ENCODE measurements around the gene LSM4.

LSM4 gene

DNA sequence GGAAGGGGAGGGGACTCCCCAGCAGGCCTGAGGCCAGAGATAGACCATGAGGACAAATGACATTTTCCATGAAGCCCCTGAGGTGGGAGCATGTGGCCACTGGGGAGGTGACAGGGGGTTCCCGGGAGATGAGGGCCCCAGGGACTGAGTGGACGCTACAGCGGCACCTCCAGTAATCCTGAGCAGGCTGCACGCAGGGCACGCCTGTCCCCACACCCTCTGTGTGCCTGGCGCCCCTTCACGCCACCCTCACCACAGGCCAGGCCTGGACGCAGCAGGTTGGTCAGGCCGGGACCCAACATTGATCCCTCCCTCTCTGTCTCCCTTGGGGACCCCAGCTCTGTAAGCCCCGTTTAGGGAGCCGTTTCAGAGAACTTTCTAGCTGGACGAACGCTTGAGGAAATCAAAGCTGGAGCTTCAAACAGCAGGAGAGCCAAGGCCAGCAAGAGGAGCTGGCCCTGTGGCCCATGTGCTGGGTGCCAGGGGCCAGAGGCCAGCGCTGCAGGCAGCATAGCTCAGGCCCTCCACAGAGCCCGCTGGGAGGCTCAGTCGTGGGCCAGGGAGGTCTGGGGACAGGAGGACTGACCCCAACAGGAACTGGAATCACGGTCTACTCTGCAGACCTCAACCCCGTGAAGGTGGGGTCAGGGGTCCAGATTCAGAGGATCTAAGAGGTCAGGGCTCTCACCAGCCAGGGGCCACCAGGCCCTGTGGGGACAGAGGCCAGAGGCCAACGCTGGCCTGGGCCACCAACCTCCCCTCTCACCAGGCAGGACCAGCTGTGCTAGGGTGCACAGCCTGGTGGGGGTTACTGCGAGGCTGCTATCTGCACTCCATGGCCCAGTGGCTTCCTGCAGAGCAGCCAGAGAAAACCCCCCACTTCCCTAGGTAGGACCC, 14.6 kb downstream of the LSM4 start:
- Histone ChIP-seq H3K4me2 (ENCODE audit: low read length) (no peak overlapping the region), H4K12ac (ENCODE audit: low read depth, low read length) (no peak overlapping the region), H3K18ac (ENCODE audit: low read length) (no peak overlapping the region), H3K36me3 (ENCODE audit: control insufficient read depth in 1 of 2, insufficient read depth in 2 of 2, low read length in 2 of 2) (peaks cover 72 to 74% of the 10 kb centered on the region in 2 experiments), H3K4me3 (ENCODE audit: low read depth, low read length) (no peak overlapping the region), H3K23ac (ENCODE audit: low read length) (no peak overlapping the region), H3K9ac (ENCODE audit: low read length) (no peak overlapping the region), H3K27ac (ENCODE audit: low read depth, low read length) (no peak overlapping the region), H3K4ac (ENCODE audit: low read depth, low read length) (no peak overlapping the region), H4K8ac (ENCODE audit: low read depth, low read length) (no peak overlapping the region), H2BK12ac (ENCODE audit: low read length) (no peak overlapping the region), H3K79me1 (ENCODE audit: low read length) (peaks cover 18% of the 10 kb centered on the region), H3K14ac (ENCODE audit: low read length) (no peak overlapping the region), H2BK5ac (ENCODE audit: low read depth, low read length, poor library complexity) (no peak overlapping the region), H3K27me3 (ENCODE audit: insufficient read depth, low read length) (no peaks in the 10 kb centered on the region), H3K4me1 (ENCODE audit: control insufficient read depth in 1 of 2, insufficient read depth in 2 of 2, low read length in 2 of 2) (peaks cover 13 to 15% of the 10 kb centered on the region in 2 experiments), H2BK120ac (ENCODE audit: insufficient read depth, low read length, poor library complexity) (no peak overlapping the region), H4K91ac (ENCODE audit: low read depth, low read length) (no peak overlapping the region), H2AK5ac (ENCODE audit: low read length) (no peak overlapping the region), H2AFZ (ENCODE audit: insufficient read depth, low read length, poor library complexity) (no peak overlapping the region), H3K79me2 (ENCODE audit: control insufficient read depth, insufficient read depth, low read length, poor library complexity) (peaks cover 4% of the 10 kb centered on the region), H3K9me3 (ENCODE audit: insufficient read depth, low read depth, low read length) (peaks cover 2% of the 10 kb centered on the region)
- WGBS (ENCODE audit: extremely low coverage, insufficient coverage, insufficient read length) = no CpG with 5 or more reads among the region's 20 CpGs
- no peak for DNase-seq

DNA sequence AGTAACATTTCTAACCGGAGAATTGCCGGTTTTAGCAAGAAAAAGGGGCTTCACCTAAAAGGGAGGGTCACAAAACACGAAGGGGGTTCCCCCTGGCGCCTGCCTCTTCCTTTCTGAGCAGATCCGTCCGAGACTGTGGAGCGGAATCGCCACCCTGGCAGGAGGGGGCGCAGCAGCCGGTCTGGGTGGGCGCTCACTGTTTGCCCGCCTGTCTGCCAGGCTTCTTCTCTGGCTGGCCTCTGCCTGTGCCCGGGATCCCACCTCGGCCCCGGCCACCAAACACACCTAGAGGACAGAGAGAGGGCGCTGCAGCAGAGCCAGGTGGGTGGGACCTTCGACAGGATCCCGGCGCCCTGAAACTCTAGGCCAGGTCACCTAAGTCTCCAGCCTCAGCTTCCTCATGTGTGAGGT, 15.6 kb downstream of the LSM4 start:
- Histone ChIP-seq H3K18ac (ENCODE audit: low read length) (no peak overlapping the region), H3K9ac (ENCODE audit: low read length) (no peak overlapping the region), H3K27me3 (ENCODE audit: insufficient read depth, low read length) (no peaks in the 10 kb centered on the region), H4K91ac (ENCODE audit: low read depth, low read length) (no peak overlapping the region), H2AFZ (ENCODE audit: insufficient read depth, low read length, poor library complexity) (no peak overlapping the region), H3K4me2 (ENCODE audit: low read length) (no peak overlapping the region), H3K79me1 (ENCODE audit: low read length) (peaks cover 22% of the 10 kb centered on the region), H2BK5ac (ENCODE audit: low read depth, low read length, poor library complexity) (no peak overlapping the region), H3K23ac (ENCODE audit: low read length) (no peak overlapping the region), H4K8ac (ENCODE audit: low read depth, low read length) (no peak overlapping the region), H2BK120ac (ENCODE audit: insufficient read depth, low read length, poor library complexity) (no peak overlapping the region), H2BK12ac (ENCODE audit: low read length) (no peak overlapping the region), H3K9me3 (ENCODE audit: insufficient read depth, low read depth, low read length) (peaks cover 2% of the 10 kb centered on the region), H3K14ac (ENCODE audit: low read length) (no peak overlapping the region), H3K4me3 (ENCODE audit: low read depth, low read length) (no peak overlapping the region), H3K36me3 (ENCODE audit: control insufficient read depth in 1 of 2, insufficient read depth in 2 of 2, low read length in 2 of 2) (peaks cover 63 to 64% of the 10 kb centered on the region in 2 experiments), H3K4ac (ENCODE audit: low read depth, low read length) (no peak overlapping the region), H3K4me1 (ENCODE audit: control insufficient read depth in 1 of 2, insufficient read depth in 2 of 2, low read length in 2 of 2) (peaks cover 14 to 15% of the 10 kb centered on the region in 2 experiments), H3K79me2 (ENCODE audit: control insufficient read depth, insufficient read depth, low read length, poor library complexity) (peaks cover 4% of the 10 kb centered on the region), H4K12ac (ENCODE audit: low read depth, low read length) (no peak overlapping the region), H2AK5ac (ENCODE audit: low read length) (no peak overlapping the region), H3K27ac (ENCODE audit: low read depth, low read length) (no peak overlapping the region)
- DNase-seq = no peak
- WGBS (ENCODE audit: extremely low coverage, insufficient coverage, insufficient read length) = no CpG with 5 or more reads among the region's 19 CpGs

DNA sequence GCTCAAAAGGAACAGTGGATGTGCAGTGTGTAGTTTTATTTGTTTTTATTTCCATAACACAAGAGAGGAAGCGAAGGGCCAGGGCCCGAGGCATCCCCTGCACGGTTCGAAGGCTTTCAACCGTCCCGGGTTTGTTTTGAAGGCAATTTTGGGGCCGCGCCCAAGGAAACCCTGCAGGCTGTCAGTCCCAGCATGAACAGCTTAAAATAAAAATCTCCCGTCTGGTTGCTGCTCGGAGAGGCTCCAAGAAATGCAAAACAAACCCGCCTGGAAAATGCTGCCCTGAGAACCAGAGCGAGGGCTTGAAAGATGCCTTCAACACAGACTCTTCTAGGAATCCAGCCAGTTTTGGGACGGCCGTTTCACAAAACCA, 16.0 kb downstream of the LSM4 start:
- Histone ChIP-seq H3K23ac (ENCODE audit: low read length) (no peak overlapping the region), H4K91ac (ENCODE audit: low read depth, low read length) (no peak overlapping the region), H3K18ac (ENCODE audit: low read length) (no peak overlapping the region), H3K79me2 (ENCODE audit: control insufficient read depth, insufficient read depth, low read length, poor library complexity) (peaks cover 4% of the 10 kb centered on the region), H3K36me3 (ENCODE audit: control insufficient read depth in 1 of 2, insufficient read depth in 2 of 2, low read length in 2 of 2) (peaks cover 59 to 60% of the 10 kb centered on the region in 2 experiments), H3K27ac (ENCODE audit: low read depth, low read length) (no peak overlapping the region), H2BK5ac (ENCODE audit: low read depth, low read length, poor library complexity) (no peak overlapping the region), H2AK5ac (ENCODE audit: low read length) (no peak overlapping the region), H3K4me2 (ENCODE audit: low read length) (no peak overlapping the region), H4K8ac (ENCODE audit: low read depth, low read length) (no peak overlapping the region), H3K4me3 (ENCODE audit: low read depth, low read length) (no peak overlapping the region), H3K14ac (ENCODE audit: low read length) (no peak overlapping the region), H3K79me1 (ENCODE audit: low read length) (peaks cover 22% of the 10 kb centered on the region), H2BK12ac (ENCODE audit: low read length) (no peak overlapping the region), H3K4me1 (ENCODE audit: control insufficient read depth in 1 of 2, insufficient read depth in 2 of 2, low read length in 2 of 2) (peaks cover 14 to 15% of the 10 kb centered on the region in 2 experiments), H2BK120ac (ENCODE audit: insufficient read depth, low read length, poor library complexity) (no peak overlapping the region), H3K27me3 (ENCODE audit: insufficient read depth, low read length) (no peaks in the 10 kb centered on the region), H2AFZ (ENCODE audit: insufficient read depth, low read length, poor library complexity) (no peak overlapping the region), H3K9ac (ENCODE audit: low read length) (no peak overlapping the region), H4K12ac (ENCODE audit: low read depth, low read length) (no peak overlapping the region), H3K4ac (ENCODE audit: low read depth, low read length) (no peak overlapping the region), H3K9me3 (ENCODE audit: insufficient read depth, low read depth, low read length) (peaks cover 2% of the 10 kb centered on the region)
- WGBS (ENCODE audit: extremely low coverage, insufficient coverage, insufficient read length) = no CpG with 5 or more reads among the region's 14 CpGs
- no peak for DNase-seq

DNA sequence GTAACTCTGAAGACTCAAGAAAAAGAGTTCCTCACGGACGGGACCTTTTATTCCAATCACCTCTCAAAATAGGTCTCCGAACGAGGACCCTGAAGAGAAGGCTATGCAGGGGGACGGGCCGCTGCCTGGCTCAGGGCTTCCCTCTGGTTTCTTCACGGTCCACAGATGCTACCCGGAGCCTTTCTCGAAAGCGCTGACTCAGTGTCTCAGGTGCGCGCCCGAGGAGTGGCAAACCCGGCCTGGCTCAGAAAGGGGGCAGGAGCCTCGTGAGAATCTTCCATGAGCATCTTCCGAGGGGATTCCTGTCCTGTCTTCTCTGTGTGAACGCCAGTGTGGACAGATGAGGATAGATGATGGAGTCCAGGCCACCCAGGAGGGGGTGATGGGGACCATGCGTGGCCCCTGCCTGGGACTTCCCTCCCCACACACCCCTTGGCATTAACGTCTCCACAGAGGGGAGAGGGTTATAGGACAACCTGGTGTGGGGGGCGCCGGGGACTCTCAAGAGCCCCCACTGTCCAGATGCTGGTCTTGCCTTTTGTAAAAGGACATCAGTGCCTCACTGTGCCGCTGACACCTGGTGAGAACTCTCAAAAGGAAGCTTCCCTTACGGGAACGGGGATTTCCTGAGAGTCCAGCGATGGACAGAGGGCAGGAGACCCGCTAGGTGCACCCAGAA, 16.5 kb downstream of the LSM4 start:
- no peak overlapping the region for H2BK120ac ChIP-seq (ENCODE audit: insufficient read depth, low read length, poor library complexity)
- no peaks in the 10 kb centered on the region for H3K27me3 ChIP-seq (ENCODE audit: insufficient read depth, low read length)
- H3K27ac ChIP-seq (ENCODE audit: low read depth, low read length) = no peak overlapping the region
- H3K4me2 ChIP-seq (ENCODE audit: low read length) = no peak overlapping the region
- no peak overlapping the region for H3K4me3 ChIP-seq (ENCODE audit: low read depth, low read length)
- peaks cover 54 to 55% of the 10 kb centered on the region in 2 experiments for H3K36me3 ChIP-seq (ENCODE audit: control insufficient read depth in 1 of 2, insufficient read depth in 2 of 2, low read length in 2 of 2)
- H3K4me1 ChIP-seq (ENCODE audit: control insufficient read depth in 1 of 2, insufficient read depth in 2 of 2, low read length in 2 of 2) = peaks cover 16 to 19% of the 10 kb centered on the region in 2 experiments
- H3K9me3 ChIP-seq (ENCODE audit: insufficient read depth, low read depth, low read length) = peaks cover 2% of the 10 kb centered on the region
- H3K18ac ChIP-seq (ENCODE audit: low read length) = no peak overlapping the region
- no peak overlapping the region for H2BK12ac ChIP-seq (ENCODE audit: low read length)
- no peak overlapping the region for H4K91ac ChIP-seq (ENCODE audit: low read depth, low read length)
- no peak overlapping the region for H3K14ac ChIP-seq (ENCODE audit: low read length)
- no peak overlapping the region for H2AK5ac ChIP-seq (ENCODE audit: low read length)
- H3K23ac ChIP-seq (ENCODE audit: low read length) = no peak overlapping the region
- no CpG with 5 or more reads among the region's 26 CpGs for WGBS (ENCODE audit: extremely low coverage, insufficient coverage, insufficient read length)
- DNase-seq = no peak
- peaks cover 4% of the 10 kb centered on the region for H3K79me2 ChIP-seq (ENCODE audit: control insufficient read depth, insufficient read depth, low read length, poor library complexity)
- no peak overlapping the region for H4K8ac ChIP-seq (ENCODE audit: low read depth, low read length)
- no peak overlapping the region for H3K9ac ChIP-seq (ENCODE audit: low read length)
- H2BK5ac ChIP-seq (ENCODE audit: low read depth, low read length, poor library complexity) = no peak overlapping the region
- no peak overlapping the region for H2AFZ ChIP-seq (ENCODE audit: insufficient read depth, low read length, poor library complexity)
- peaks cover 25% of the 10 kb centered on the region for H3K79me1 ChIP-seq (ENCODE audit: low read length)
- no peak overlapping the region for H4K12ac ChIP-seq (ENCODE audit: low read depth, low read length)
- H3K4ac ChIP-seq (ENCODE audit: low read depth, low read length) = no peak overlapping the region

Measured in trophoblast cell (in vitro differentiated cells and primary cell).